ENCODE results near the gene SETBP1.

SETBP1 gene

GRCh38 chr18:44651478-44651877 lies 29.2 kb upstream of the SETBP1 start:
- Histone ChIP-seq H3K4me1 (ENCODE audit: control insufficient read depth, insufficient read depth, low read depth, low read length) (peaks cover 5% of the 10 kb centered on the region), H4K8ac (ENCODE audit: low read length) (no peak overlapping the region), H2BK15ac (ENCODE audit: low read depth, poor library complexity, severe bottlenecking) (no peak overlapping the region), H3K18ac (ENCODE audit: low read depth in 1 of 2, low read length in 2 of 2) (no peak overlapping the region), H2BK120ac (ENCODE audit: low read depth, low read length) (no peak overlapping the region), H3K79me1 (replicated peaks; ENCODE audit: low read length, poor library complexity, severe bottlenecking) (no peaks in the 10 kb centered on the region), H3K14ac (ENCODE audit: low read length in 2 of 2) (no peak overlapping the region), H2BK12ac (ENCODE audit: low read length in 2 of 2) (no peak overlapping the region), H3K36me3 (ENCODE audit: control insufficient read depth in 1 of 2, insufficient read depth in 2 of 2, low read depth in 1 of 2, low read length in 2 of 2) (no peaks in the 10 kb centered on the region), H3K4ac (ENCODE audit: low read depth in 1 of 2, low read length in 2 of 2) (no peak overlapping the region), H4K91ac (ENCODE audit: low read length) (no peak overlapping the region), H2BK5ac (ENCODE audit: low read depth, low read length, poor library complexity, severe bottlenecking) (no peak overlapping the region), H3K9me3 (ENCODE audit: control insufficient read depth, low read length) (no peaks in the 10 kb centered on the region), H3K27me3 (ENCODE audit: control insufficient read depth in 1 of 2, insufficient read depth in 1 of 2, low read length in 2 of 2) (no peaks in the 10 kb centered on the region), H3K23ac (ENCODE audit: low read length in 2 of 2) (no peak overlapping the region), H3K4me2 (ENCODE audit: low read length, poor library complexity, severe bottlenecking) (no peak overlapping the region), H2AK5ac (ENCODE audit: low read length, severe bottlenecking) (no peak overlapping the region), H2AFZ (ENCODE audit: low read depth, low read length) (no peak overlapping the region), H3K27ac (ENCODE audit: low read length, poor library complexity, severe bottlenecking) (peak overlapping the region; percentile 60), H3K9ac (ENCODE audit: low read length) (no peak overlapping the region), H3K4me3 (ENCODE audit: insufficient read depth in 1 of 2, low read depth in 1 of 2, low read length in 2 of 2) (no peak overlapping the region)
- peak; percentile 70 for DNase-seq
- 8% methylated on average over 4 of the region's 6 CpGs for WGBS

GRCh38 chr18:44651918-44652572 lies 28.6 kb upstream of the SETBP1 start:
- Histone ChIP-seq H3K18ac (ENCODE audit: low read depth in 1 of 2, low read length in 2 of 2) (no peak overlapping the region), H3K27ac (ENCODE audit: low read length, poor library complexity, severe bottlenecking) (no peak overlapping the region), H2BK12ac (ENCODE audit: low read length in 2 of 2) (no peak overlapping the region), H3K9ac (ENCODE audit: low read length) (no peak overlapping the region), H3K4me1 (ENCODE audit: control insufficient read depth, insufficient read depth, low read depth, low read length) (peaks cover 5% of the 10 kb centered on the region), H2AK5ac (ENCODE audit: low read length, severe bottlenecking) (peak overlapping the region; percentile 76), H3K14ac (ENCODE audit: low read length in 2 of 2) (no peak overlapping the region), H3K79me1 (replicated peaks; ENCODE audit: low read length, poor library complexity, severe bottlenecking) (no peaks in the 10 kb centered on the region), H3K4ac (ENCODE audit: low read depth in 1 of 2, low read length in 2 of 2) (no peak overlapping the region), H3K27me3 (ENCODE audit: control insufficient read depth in 1 of 2, insufficient read depth in 1 of 2, low read length in 2 of 2) (no peaks in the 10 kb centered on the region), H2AFZ (ENCODE audit: low read depth, low read length) (no peak overlapping the region), H2BK15ac (ENCODE audit: low read depth, poor library complexity, severe bottlenecking) (no peak overlapping the region), H2BK5ac (ENCODE audit: low read depth, low read length, poor library complexity, severe bottlenecking) (no peak overlapping the region), H3K36me3 (ENCODE audit: control insufficient read depth in 1 of 2, insufficient read depth in 2 of 2, low read depth in 1 of 2, low read length in 2 of 2) (no peaks in the 10 kb centered on the region), H3K23ac (ENCODE audit: low read length in 2 of 2) (no peak overlapping the region), H2BK120ac (ENCODE audit: low read depth, low read length) (no peak overlapping the region), H3K4me2 (ENCODE audit: low read length, poor library complexity, severe bottlenecking) (no peak overlapping the region), H4K91ac (ENCODE audit: low read length) (no peak overlapping the region), H3K4me3 (ENCODE audit: insufficient read depth in 1 of 2, low read depth in 1 of 2, low read length in 2 of 2) (no peak overlapping the region), H4K8ac (ENCODE audit: low read length) (no peak overlapping the region), H3K9me3 (ENCODE audit: control insufficient read depth, low read length) (no peaks in the 10 kb centered on the region)
- WGBS: 87% methylated on average over 5 of the region's 6 CpGs
- peak; percentile 19 for DNase-seq

- Histone ChIP-seq H2AK5ac (ENCODE audit: low read length, severe bottlenecking) (no peak overlapping the region), H3K4ac (ENCODE audit: low read depth in 1 of 2, low read length in 2 of 2) (no peak overlapping the region), H3K27me3 (ENCODE audit: control insufficient read depth in 1 of 2, insufficient read depth in 1 of 2, low read length in 2 of 2) (no peaks in the 10 kb centered on the region), H3K14ac (ENCODE audit: low read length in 2 of 2) (no peak overlapping the region), H4K91ac (ENCODE audit: low read length) (no peak overlapping the region), H3K79me1 (replicated peaks; ENCODE audit: low read length, poor library complexity, severe bottlenecking) (no peaks in the 10 kb centered on the region), H4K8ac (ENCODE audit: low read length) (no peak overlapping the region), H2BK120ac (ENCODE audit: low read depth, low read length) (no peak overlapping the region), H2BK5ac (ENCODE audit: low read depth, low read length, poor library complexity, severe bottlenecking) (no peak overlapping the region), H3K4me2 (ENCODE audit: low read length, poor library complexity, severe bottlenecking) (no peak overlapping the region), H3K36me3 (ENCODE audit: control insufficient read depth in 1 of 2, insufficient read depth in 2 of 2, low read depth in 1 of 2, low read length in 2 of 2) (no peaks in the 10 kb centered on the region), H2AFZ (ENCODE audit: low read depth, low read length) (no peak overlapping the region), H2BK12ac (ENCODE audit: low read length in 2 of 2) (no peak overlapping the region), H3K9ac (ENCODE audit: low read length) (no peak overlapping the region), H3K4me3 (ENCODE audit: insufficient read depth in 1 of 2, low read depth in 1 of 2, low read length in 2 of 2) (no peak overlapping the region), H3K9me3 (ENCODE audit: control insufficient read depth, low read length) (no peaks in the 10 kb centered on the region), H3K23ac (ENCODE audit: low read length in 2 of 2) (no peak overlapping the region), H2BK15ac (ENCODE audit: low read depth, poor library complexity, severe bottlenecking) (no peak overlapping the region), H3K27ac (ENCODE audit: low read length, poor library complexity, severe bottlenecking) (no peak overlapping the region), H3K4me1 (ENCODE audit: control insufficient read depth, insufficient read depth, low read depth, low read length) (peaks cover 5% of the 10 kb centered on the region), H3K18ac (ENCODE audit: low read depth in 1 of 2, low read length in 2 of 2) (no peak overlapping the region)
- DNase-seq: peak; percentile 30
- WGBS: 30% methylated on average over 2 of the region's 4 CpGs
These were observed 28.0 kb upstream of the SETBP1 start for GRCh38 chr18:44652722-44653121.

GRCh38 chr18:44654573-44654972 lies 26.1 kb upstream of the SETBP1 start:
- Histone ChIP-seq H3K14ac (ENCODE audit: low read length in 2 of 2) (no peak overlapping the region), H3K18ac (ENCODE audit: low read depth in 1 of 2, low read length in 2 of 2) (peak overlapping the region; percentile 24 to 77), H3K4ac (ENCODE audit: low read depth in 1 of 2, low read length in 2 of 2) (no peak overlapping the region), H2BK5ac (ENCODE audit: low read depth, low read length, poor library complexity, severe bottlenecking) (peak overlapping the region; percentile 71), H2AFZ (ENCODE audit: low read depth, low read length) (no peak overlapping the region), H3K9me3 (ENCODE audit: control insufficient read depth, low read length) (no peaks in the 10 kb centered on the region), H3K36me3 (ENCODE audit: control insufficient read depth in 1 of 2, insufficient read depth in 2 of 2, low read depth in 1 of 2, low read length in 2 of 2) (no peaks in the 10 kb centered on the region), H3K9ac (ENCODE audit: low read length) (peak overlapping the region; percentile 53), H2BK12ac (ENCODE audit: low read length in 2 of 2) (peak overlapping the region in 1 of 2 experiments; percentile 25), H3K27me3 (ENCODE audit: control insufficient read depth in 1 of 2, insufficient read depth in 1 of 2, low read length in 2 of 2) (no peaks in the 10 kb centered on the region), H2BK120ac (ENCODE audit: low read depth, low read length) (no peak overlapping the region), H4K8ac (ENCODE audit: low read length) (no peak overlapping the region), H2BK15ac (ENCODE audit: low read depth, poor library complexity, severe bottlenecking) (no peak overlapping the region), H3K4me3 (ENCODE audit: insufficient read depth in 1 of 2, low read depth in 1 of 2, low read length in 2 of 2) (peak overlapping the region in 1 of 2 experiments; percentile 16), H3K79me1 (replicated peaks; ENCODE audit: low read length, poor library complexity, severe bottlenecking) (no peaks in the 10 kb centered on the region), H3K23ac (ENCODE audit: low read length in 2 of 2) (no peak overlapping the region), H3K4me2 (ENCODE audit: low read length, poor library complexity, severe bottlenecking) (peak overlapping the region; percentile 61), H3K4me1 (ENCODE audit: control insufficient read depth, insufficient read depth, low read depth, low read length) (peaks cover 5% of the 10 kb centered on the region), H4K91ac (ENCODE audit: low read length) (no peak overlapping the region), H2AK5ac (ENCODE audit: low read length, severe bottlenecking) (no peak overlapping the region), H3K27ac (ENCODE audit: low read length, poor library complexity, severe bottlenecking) (peak overlapping the region; percentile 93)
- 0% methylated on average over 3 of the region's 3 CpGs for WGBS
- peak; percentile 54 for DNase-seq
